Measurements from ENCODE around the gene SMARCAL1. TPM values are rescaled to one million over a fixed set of nuclear protein-coding genes. Genes with fewer than 3 reads are reported as not detected.

The SMARCAL1 gene
- total and polyA plus RNA-seq, 2 of the 13 experiments (the other 11 are each of a cell fraction or from before 2014, with no cell fraction given) = 12.7 to 21.3 TPM

GRCh38 chr2:216498379-216499352 lies 86.4 kb downstream of the SMARCAL1 start, which contains the start of gene RPL37A (continued):
- TF ChIP-seq NR0B2 (CRISPR knock-in tag; IDR thresholded peaks at IDR 0.05) = peak; percentile 96
- no peak for TF ChIP-seq MBNL3 (CRISPR knock-in tag; conservative IDR thresholded peaks at IDR 0.05)
- peak; percentile 99 for TF ChIP-seq ZNF574 (CRISPR knock-in tag; IDR thresholded peaks at IDR 0.05)
- peak; percentile 28; the same call in 1 of the 2 replicates for TF ChIP-seq ZNF615 (CRISPR knock-in tag; IDR thresholded peaks at IDR 0.05; ENCODE audit: borderline replicate concordance)
- TF ChIP-seq IKZF5 (CRISPR knock-in tag; IDR thresholded peaks at IDR 0.05) = peak; percentile 93
- TF ChIP-seq ESRRA (CRISPR knock-in tag; IDR thresholded peaks at IDR 0.05; ENCODE audit: low read depth) = peak; percentile 75; the same call in 1 of the 2 replicates
- peak; percentile 100 for TF ChIP-seq TAF1 (CRISPR knock-in tag; IDR thresholded peaks at IDR 0.05)
- TF ChIP-seq ATRX (CRISPR knock-in tag; IDR thresholded peaks at IDR 0.05; ENCODE audit: borderline replicate concordance) = no peak
- peak; percentile 91 for TF ChIP-seq ZNF331 (CRISPR knock-in tag; IDR thresholded peaks at IDR 0.05)
- peak; percentile 66 for TF ChIP-seq ZBTB44 (CRISPR knock-in tag; IDR thresholded peaks at IDR 0.05)
- TF ChIP-seq ZNF224 (CRISPR knock-in tag; IDR thresholded peaks at IDR 0.05) = peak; percentile 87; the same call in 1 of the 2 replicates
- peak; percentile 97 for TF ChIP-seq SP140L (CRISPR knock-in tag; IDR thresholded peaks at IDR 0.05; ENCODE audit: borderline replicate concordance)
- peak; percentile 88 for TF ChIP-seq TBX2 (CRISPR knock-in tag; IDR thresholded peaks at IDR 0.05; ENCODE audit: borderline replicate concordance)
- no peak for TF ChIP-seq THYN1 (CRISPR knock-in tag; IDR thresholded peaks at IDR 0.05; ENCODE audit: borderline replicate concordance, low read depth)
- peak; percentile 90 for TF ChIP-seq RBM22 (optimal IDR thresholded peaks at IDR 0.05; ENCODE audit: low read length)
- no peak for TF ChIP-seq SP1 (IDR thresholded peaks at IDR 0.05)
- TF ChIP-seq SP1 (CRISPR knock-in tag; IDR thresholded peaks at IDR 0.05) = peak; percentile 71
- TF ChIP-seq ZNF230 (CRISPR knock-in tag; IDR thresholded peaks at IDR 0.05) = peak; percentile 98
- peak; percentile 73; the same call in 1 of the 2 replicates for TF ChIP-seq ZSCAN5A (CRISPR knock-in tag; IDR thresholded peaks at IDR 0.05; ENCODE audit: borderline replicate concordance)
- peak; percentile 74 for TF ChIP-seq MED1 (CRISPR knock-in tag; IDR thresholded peaks at IDR 0.05)
- 0 out of 2 replicates have a peak, but pooled peaks have one; percentile 28 for TF ChIP-seq TP53 (CRISPR knock-in tag; conservative IDR thresholded peaks at IDR 0.05)
- peak; percentile 38; the same call in 1 of the 2 replicates for TF ChIP-seq CEBPG (CRISPR knock-in tag; IDR thresholded peaks at IDR 0.05)
